ENCODE results near the gene SRRM3. TPM values are rescaled to one million over a fixed set of nuclear protein-coding genes. Genes with fewer than 3 reads are reported as not detected.

SRRM3 gene
- total RNA-seq, 2 donors from 2014 or later, result 1.6 to 4.3 TPM

DNA sequence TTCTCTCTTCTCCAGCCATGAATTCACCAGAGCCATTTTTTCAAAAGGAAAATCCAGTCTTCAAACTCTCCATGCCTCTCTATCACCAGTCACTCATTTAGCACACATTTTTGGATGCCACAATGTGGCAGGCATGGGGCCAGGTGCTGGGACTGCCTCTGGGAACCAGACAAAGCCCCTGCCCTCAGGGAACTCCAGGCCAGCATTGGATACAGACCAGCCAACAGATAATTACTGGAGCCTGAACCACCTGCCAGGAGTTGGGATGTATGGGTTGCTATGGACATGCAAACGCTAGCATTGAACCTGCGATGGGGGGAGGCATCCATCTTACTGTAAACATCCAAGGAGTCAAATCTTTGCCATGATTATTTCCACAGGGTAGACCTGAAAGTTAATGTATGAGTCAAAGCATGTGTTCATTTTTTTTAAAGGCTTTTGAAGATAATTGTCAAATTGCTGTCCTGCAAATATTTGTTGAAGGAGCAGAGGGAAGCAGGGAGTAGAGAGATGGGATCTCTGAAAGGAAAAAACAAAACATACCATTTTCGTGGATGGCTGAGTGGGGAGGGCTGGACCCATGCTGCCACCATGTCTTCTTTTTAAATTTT is 43.2 kb downstream of the SRRM3 start:
- Histone ChIP-seq H3K27ac (no peak overlapping the region), H3K27me3 (replicated peaks; ENCODE audit: insufficient read depth) (no peaks in the 10 kb centered on the region), H3K36me3 (no peaks in the 10 kb centered on the region), H3K4me3 (no peak overlapping the region), H3K4me1 (ENCODE audit: control insufficient read depth in 1 of 2, low read depth in 2 of 2) (no peaks in the 10 kb centered on the region), H3K9me3 (no peaks in the 10 kb centered on the region)
- no peak for DNase-seq (ENCODE audit: low spot score)
- TF ChIP-seq, protein P1, sequence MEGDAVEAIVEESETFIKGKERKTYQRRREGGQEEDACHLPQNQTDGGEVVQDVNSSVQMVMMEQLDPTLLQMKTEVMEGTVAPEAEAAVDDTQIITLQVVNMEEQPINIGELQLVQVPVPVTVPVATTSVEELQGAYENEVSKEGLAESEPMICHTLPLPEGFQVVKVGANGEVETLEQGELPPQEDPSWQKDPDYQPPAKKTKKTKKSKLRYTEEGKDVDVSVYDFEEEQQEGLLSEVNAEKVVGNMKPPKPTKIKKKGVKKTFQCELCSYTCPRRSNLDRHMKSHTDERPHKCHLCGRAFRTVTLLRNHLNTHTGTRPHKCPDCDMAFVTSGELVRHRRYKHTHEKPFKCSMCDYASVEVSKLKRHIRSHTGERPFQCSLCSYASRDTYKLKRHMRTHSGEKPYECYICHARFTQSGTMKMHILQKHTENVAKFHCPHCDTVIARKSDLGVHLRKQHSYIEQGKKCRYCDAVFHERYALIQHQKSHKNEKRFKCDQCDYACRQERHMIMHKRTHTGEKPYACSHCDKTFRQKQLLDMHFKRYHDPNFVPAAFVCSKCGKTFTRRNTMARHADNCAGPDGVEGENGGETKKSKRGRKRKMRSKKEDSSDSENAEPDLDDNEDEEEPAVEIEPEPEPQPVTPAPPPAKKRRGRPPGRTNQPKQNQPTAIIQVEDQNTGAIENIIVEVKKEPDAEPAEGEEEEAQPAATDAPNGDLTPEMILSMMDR (IDR thresholded peaks at IDR 0.05), result no peak
- ATAC-seq (ENCODE audit: insufficient number of reproducible peaks, low FRiP score, low read depth), result no peak

DNA sequence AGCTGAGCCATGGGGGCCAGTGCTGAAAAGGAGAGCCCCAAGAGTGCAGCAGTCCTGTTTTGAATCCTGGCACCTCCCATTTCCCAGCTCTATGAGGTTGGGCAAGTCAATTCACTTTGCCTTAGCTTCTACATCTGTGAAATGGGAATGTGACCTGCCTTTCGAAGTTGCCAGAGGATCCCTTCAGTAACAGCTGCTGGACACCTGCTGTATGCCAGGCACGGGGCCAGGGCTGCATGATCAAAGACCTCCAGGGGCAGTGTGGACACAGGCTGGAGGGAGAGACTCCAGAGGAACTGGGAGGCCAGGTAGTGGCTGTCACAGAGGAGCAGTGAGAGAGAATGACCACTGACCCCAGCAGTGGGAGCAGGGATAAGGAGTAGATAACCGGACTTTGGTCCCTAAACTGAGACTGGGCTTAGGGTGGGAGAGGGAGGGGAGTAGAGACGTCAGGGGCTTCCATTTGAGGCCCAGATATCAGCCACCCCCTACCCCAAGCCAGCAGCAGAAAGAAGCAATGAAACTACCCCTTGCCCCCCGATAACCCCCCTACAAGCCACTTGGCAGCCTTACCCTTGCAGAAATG is 45.2 kb downstream of the SRRM3 start:
- Histone ChIP-seq H3K9me3 (no peaks in the 10 kb centered on the region), H3K4me3 (no peak overlapping the region), H3K4me1 (ENCODE audit: control insufficient read depth in 1 of 2, low read depth in 2 of 2) (no peaks in the 10 kb centered on the region), H3K27ac (no peak overlapping the region), H3K36me3 (no peaks in the 10 kb centered on the region), H3K27me3 (replicated peaks; ENCODE audit: insufficient read depth) (no peaks in the 10 kb centered on the region)
- TF ChIP-seq, protein P1 (IDR thresholded peaks at IDR 0.05), result no peak
- DNase-seq (ENCODE audit: low spot score), result no peak
- no peak for ATAC-seq (ENCODE audit: insufficient number of reproducible peaks, low FRiP score, low read depth)

DNA sequence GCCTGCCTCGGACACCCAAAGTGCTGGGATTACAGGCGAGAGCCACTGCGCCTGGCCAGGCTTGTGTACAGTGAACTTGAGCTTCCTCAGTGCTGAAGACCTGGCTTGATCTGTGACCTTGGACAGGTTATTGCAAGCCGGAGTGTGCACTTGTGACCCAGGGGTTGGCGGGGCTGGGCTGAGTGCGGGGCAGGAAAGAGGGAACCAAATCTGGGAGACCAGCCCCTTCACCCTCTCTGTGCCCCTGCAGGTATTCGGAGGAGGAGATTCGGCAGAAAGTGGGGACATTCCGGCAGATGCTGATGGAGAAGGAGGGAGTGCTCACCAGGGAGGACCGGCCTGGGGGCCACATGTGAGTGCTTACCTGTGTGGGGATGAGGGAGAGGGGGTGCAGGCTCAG is 46.2 kb downstream of the SRRM3 start:
- ATAC-seq (ENCODE audit: insufficient number of reproducible peaks, low FRiP score, low read depth) (no peak), DNase-seq (ENCODE audit: low spot score) (no peak)
- TF ChIP-seq, protein P1 (IDR thresholded peaks at IDR 0.05), result no peak
- Histone ChIP-seq H3K36me3 (no peaks in the 10 kb centered on the region), H3K27ac (no peak overlapping the region), H3K4me3 (no peak overlapping the region), H3K9me3 (no peaks in the 10 kb centered on the region), H3K4me1 (ENCODE audit: control insufficient read depth in 1 of 2, low read depth in 2 of 2) (no peaks in the 10 kb centered on the region), H3K27me3 (replicated peaks; ENCODE audit: insufficient read depth) (no peaks in the 10 kb centered on the region)

DNA sequence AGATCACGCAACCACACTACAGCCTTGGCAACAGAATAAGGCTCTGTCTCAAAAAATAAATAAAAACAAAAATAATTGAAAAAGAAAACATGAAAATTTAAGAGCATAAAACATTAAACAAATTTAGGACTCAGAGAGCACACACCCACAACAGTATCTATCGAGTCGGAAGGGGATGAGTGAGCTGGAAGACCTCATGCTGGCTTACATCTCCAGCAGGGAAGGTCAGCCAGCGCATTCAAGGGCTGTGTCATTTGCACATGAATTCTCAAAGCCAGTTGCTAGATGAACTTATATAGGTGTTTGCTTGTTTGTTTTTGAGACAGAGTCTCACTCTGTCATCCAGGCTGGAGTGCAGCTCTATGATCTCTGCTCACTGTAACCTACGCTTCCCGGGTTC is 50.3 kb downstream of the SRRM3 start:
- no peaks in the 10 kb centered on the region for H3K27me3 ChIP-seq (replicated peaks; ENCODE audit: insufficient read depth)
- no peak overlapping the region for H3K4me3 ChIP-seq
- TF ChIP-seq, protein P1 (IDR thresholded peaks at IDR 0.05), result no peak
- H3K4me1 ChIP-seq (ENCODE audit: control insufficient read depth in 1 of 2, low read depth in 2 of 2), result no peaks in the 10 kb centered on the region
- ATAC-seq (ENCODE audit: insufficient number of reproducible peaks, low FRiP score, low read depth) (no peak), DNase-seq (ENCODE audit: low spot score) (no peak)
- no peaks in the 10 kb centered on the region for H3K36me3 ChIP-seq
- H3K27ac ChIP-seq, result no peak overlapping the region
- no peaks in the 10 kb centered on the region for H3K9me3 ChIP-seq

DNA sequence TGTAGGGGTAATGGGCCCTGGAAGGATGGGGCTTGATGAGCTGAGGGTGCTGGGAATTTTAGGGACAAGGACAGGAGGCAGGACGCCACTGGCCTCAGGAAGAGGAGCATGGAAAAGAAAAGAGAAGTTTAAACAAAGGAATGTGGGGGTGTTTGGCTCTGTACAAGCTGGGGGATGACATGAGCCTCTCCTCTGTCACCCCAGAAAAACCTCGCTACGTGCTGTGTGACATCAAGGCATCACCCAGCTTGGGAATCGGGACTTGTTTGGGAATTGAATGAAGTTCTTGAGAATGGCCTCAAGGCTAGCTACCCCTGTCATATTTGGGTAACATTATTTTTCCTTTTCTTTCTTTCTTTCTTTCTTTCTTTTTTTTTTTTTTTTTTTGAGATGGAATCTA is 53.1 kb downstream of the SRRM3 start:
- no peaks in the 10 kb centered on the region for H3K36me3 ChIP-seq
- no peak for ATAC-seq (ENCODE audit: insufficient number of reproducible peaks, low FRiP score, low read depth)
- H3K4me1 ChIP-seq (ENCODE audit: control insufficient read depth in 1 of 2, low read depth in 2 of 2), result no peaks in the 10 kb centered on the region
- DNase-seq (ENCODE audit: low spot score), result no peak
- H3K27ac ChIP-seq, result no peak overlapping the region
- no peaks in the 10 kb centered on the region for H3K9me3 ChIP-seq
- TF ChIP-seq, protein P1 (IDR thresholded peaks at IDR 0.05), result no peak
- no peaks in the 10 kb centered on the region for H3K27me3 ChIP-seq (replicated peaks; ENCODE audit: insufficient read depth)
- H3K4me3 ChIP-seq, result no peak overlapping the region

All from thoracic aorta (tissue), 2 donors.